HG02943 (cell line): ENCODE measurements around the gene MRPL19.

Source experiments
- ATAC-seq: cut with Tn5 transposase; IDR thresholded peaks from one replicate; pipeline ENCODE4 v1.9.1; 2021; ENCODE audit warnings: mild to moderate bottlenecking, low read depth, moderate library complexity; ENCODE audit not compliant: unreplicated experiment

The MRPL19 gene

GRCh38 chr2:75614162-75614651 lies 32.4 kb upstream of the MRPL19 start:
- ATAC-seq: no peak

- ATAC-seq: no peak
Measured at GRCh38 chr2:75616406-75616805, 30.2 kb upstream of the MRPL19 start.

- ATAC-seq: no peak
Measured at GRCh38 chr2:75616933-75617332, 29.6 kb upstream of the MRPL19 start.

GRCh38 chr2:75619956-75620740 lies 26.4 kb upstream of the MRPL19 start:
- no peak for ATAC-seq

- ATAC-seq: no peak
Measured at GRCh38 chr2:75621228-75621627, 25.4 kb upstream of the MRPL19 start.

GRCh38 chr2:75622500-75622899 lies 24.1 kb upstream of the MRPL19 start:
- ATAC-seq: no peak

GRCh38 chr2:75622929-75623328 lies 23.7 kb upstream of the MRPL19 start:
- no peak for ATAC-seq

- no peak for ATAC-seq
Measured at GRCh38 chr2:75627902-75628504, 18.6 kb upstream of the MRPL19 start.

- no peak for ATAC-seq
Measured at GRCh38 chr2:75632091-75632701, 14.4 kb upstream of the MRPL19 start.

GRCh38 chr2:75632813-75633212 lies 13.8 kb upstream of the MRPL19 start:
- ATAC-seq: no peak

- no peak for ATAC-seq
Measured at GRCh38 chr2:75633620-75634019, 13.0 kb upstream of the MRPL19 start.

GRCh38 chr2:75634945-75635344 lies 11.6 kb upstream of the MRPL19 start:
- no peak for ATAC-seq

GRCh38 chr2:75637568-75637967 lies 9.0 kb upstream of the MRPL19 start:
- ATAC-seq: no peak

- ATAC-seq: peak; percentile 94
Measured at GRCh38 chr2:75640621-75641121, 5.9 kb upstream of the MRPL19 start.

- ATAC-seq: no peak
Measured at GRCh38 chr2:75641587-75641986, 5.0 kb upstream of the MRPL19 start.

- no peak for ATAC-seq
Measured at GRCh38 chr2:75643980-75644379, 2.6 kb upstream of the MRPL19 start.

GRCh38 chr2:75645643-75646042 lies 940 bp upstream of the MRPL19 start:
- no peak for ATAC-seq

GRCh38 chr2:75646090-75646582 lies 447 bp upstream of the MRPL19 start:
- ATAC-seq: no peak

- no peak for ATAC-seq
Measured at GRCh38 chr2:75647771-75648170, 1.2 kb downstream of the MRPL19 start.

- ATAC-seq: no peak
Measured at GRCh38 chr2:75654012-75654411, 7.4 kb downstream of the MRPL19 start.

- no peak for ATAC-seq
Measured at GRCh38 chr2:75655861-75656260, 9.3 kb downstream of the MRPL19 start.
